ENCODE results near the gene WASHC2A.
"Not testable (repeated sequence)": the region's sequence is repeated elsewhere in the genome, so short reads cannot be mapped to it uniquely, and the experiment has no call there.

WASHC2A gene

GRCh38 chr10:50159856-50160255 lies 92.1 kb downstream of the WASHC2A start:
- not testable (repeated sequence) for DNase-seq

DNA sequence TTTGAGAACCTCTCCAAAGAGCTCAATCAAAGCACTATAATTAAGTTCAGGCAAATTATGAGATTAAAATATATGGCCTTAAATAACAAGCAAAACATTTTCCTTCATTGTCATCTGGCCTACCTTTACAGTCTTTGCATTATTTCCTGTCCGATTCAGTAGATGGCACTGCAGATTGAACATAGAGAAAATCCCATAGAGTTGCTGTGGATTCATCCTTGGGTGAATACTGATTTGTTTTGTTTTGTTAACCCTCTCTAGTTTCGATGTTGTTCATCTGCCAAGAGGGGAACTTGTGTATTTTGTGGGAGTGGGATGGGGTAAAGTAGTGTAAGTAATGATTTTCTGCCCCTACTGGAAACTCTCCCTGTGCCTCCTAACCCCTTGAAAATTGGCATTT lies 97.3 kb downstream of the WASHC2A start:
- not testable (repeated sequence) for DNase-seq

DNA sequence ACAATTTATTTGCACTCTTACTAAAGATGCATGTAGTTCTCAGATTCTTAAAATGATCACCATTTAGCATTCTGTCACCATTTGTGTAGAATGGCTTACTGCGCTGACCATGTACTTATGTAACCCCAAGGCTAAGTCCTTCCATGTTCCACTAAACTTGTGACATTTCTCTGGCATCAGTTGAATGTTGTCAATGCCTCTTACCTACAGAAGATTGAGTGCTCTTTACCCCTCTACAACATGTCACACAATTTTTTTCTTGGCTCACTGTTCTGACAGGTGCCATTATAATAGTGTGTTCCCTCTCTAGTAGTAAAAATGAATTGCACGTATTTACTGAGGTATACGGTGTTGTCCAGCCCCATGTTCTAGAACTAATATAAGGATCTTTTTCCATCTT lies 100.1 kb downstream of the WASHC2A start:
- not testable (repeated sequence) for DNase-seq

DNA sequence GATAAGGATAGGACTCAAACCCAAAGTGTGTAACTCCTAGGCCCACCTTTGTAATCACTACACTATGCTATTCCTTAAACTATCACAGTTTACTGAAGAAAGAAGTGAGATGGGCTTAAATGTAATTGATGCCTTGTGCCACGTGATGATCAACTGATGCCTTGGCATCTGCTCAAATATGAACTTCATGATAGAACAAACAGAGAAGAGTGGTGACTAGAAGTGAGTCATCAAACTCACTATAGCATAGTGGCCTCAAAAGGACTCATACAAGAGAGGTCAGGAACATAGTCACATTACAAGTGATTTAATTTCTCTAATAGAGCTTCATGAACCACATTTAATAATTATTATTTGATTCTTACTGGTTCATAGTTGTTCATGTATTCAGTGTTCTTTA lies 101.8 kb downstream of the WASHC2A start:
- DNase-seq, result not testable (repeated sequence)

DNA sequence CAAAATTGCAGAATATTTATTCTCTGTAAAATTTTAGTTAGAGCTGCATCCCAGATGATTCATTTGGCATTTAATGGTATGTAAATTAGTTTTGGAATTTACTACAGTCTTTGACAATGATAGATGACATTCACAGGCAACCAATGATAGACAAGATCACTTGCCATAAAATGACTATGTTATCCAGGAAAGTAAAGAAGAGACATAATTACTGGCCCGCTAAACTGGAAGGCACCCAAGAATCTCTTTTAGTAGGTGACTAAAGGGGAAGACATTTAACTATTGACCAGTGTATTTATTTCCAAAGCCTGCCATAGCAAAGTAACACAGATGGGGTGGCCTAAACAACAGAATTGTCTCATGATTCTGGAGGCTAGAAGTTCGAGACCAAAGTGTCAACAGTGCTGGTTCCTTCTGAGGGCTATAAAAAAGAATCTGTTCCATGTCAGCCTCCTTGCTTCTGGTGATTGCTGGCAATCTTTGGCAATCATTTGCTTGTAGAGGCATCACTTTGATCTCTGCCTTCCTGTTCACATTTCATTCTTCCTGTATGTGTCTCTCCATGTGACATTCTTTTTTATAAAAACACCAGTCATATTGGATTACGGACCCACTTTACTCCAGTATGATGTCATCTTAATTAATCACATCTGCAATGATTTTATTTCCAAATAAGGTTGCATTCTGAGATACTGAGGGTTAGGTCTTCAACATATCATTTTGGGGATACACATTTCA lies 107.2 kb downstream of the WASHC2A start:
- not testable (repeated sequence) for DNase-seq

All from COR-L47 (cell line).